K562 (cell line): Measurements from ENCODE around the gene PHTF2. TPM values are rescaled to one million over a fixed set of nuclear protein-coding genes. Genes with fewer than 3 reads are reported as not detected.
A peak's percentile ranks its signal among the peaks of the same experiment; 100 is the strongest.

Source experiments
- ATAC-seq: fragments of 200-7000 bp; cut with Tn5 transposase; 3 replicates; pipeline ENCODE4 v1.9.1; 2020; ENCODE audit warnings: moderate library complexity
- BruUV-seq: library from RNA; stranded (reverse); fragments of 400-500 nt; replicated peaks from 2 replicates; lab custom pipeline; 2021; lab: Mats Ljungman, UMichigan
- CTCF ChIA-PET: fragments of 300-600 bp; formaldehyde crosslinking; extraction: SDS; loops from one replicate; lab custom pipeline; 2021; ENCODE audit warnings: low intra/inter-chr PET ratio; lab: Yijun Ruan, JAX
- POLR2A ChIA-PET: fragments of 300-600, 350-650 bp; sonication (Branson Sonifier 250); formaldehyde crosslinking; extraction: SDS; loops from one replicate; lab custom pipeline; 2021; ENCODE audit warnings: antibody characterized with exemption, inconsistent platforms; lab: Yijun Ruan, JAX
- DNase-seq, 4 experiments: peaks; one replicate each; pipeline versions ENCODE4 v3.0.0 to v3.0.0-alpha.2; 2011 to 2018; ENCODE audit warnings: low spot score in 3 of 4, mixed read lengths in 3 of 4; ENCODE audit errors: extremely low read depth in 1 of 4
- FAIRE-seq: peaks from 2 replicates; lab custom pipeline; 2011; peaks lifted over from hg19 to GRCh38; lab: Jason Lieb, UNC
- H2AFZ ChIP-seq: 2 replicates; pipeline ENCODE4 v1.6.0; 2011; ENCODE audit warnings: low read depth, low read length, control low read depth, inconsistent platforms
- H3K27ac ChIP-seq: fragments of 200-600 bp; 3 replicates; pipeline ENCODE4 v1.8.0; 2011; ENCODE audit warnings: low read depth, mild to moderate bottlenecking, control low read depth, inconsistent platforms, low read length, moderate library complexity, mixed read lengths; ENCODE audit errors: extremely low read depth
- H3K27me3 ChIP-seq, 2 experiments: fragments of 300-600 bp in 1 of 2; 2 replicates in 1 of 2; 3 replicates in 1 of 2; pipeline versions ENCODE4 v1.6.0 to v1.8.0; 2011; ENCODE audit warnings: inconsistent platforms in 2 of 2, low read length in 2 of 2, mild to moderate bottlenecking in 1 of 2, mixed read lengths in 1 of 2, moderate library complexity in 1 of 2; ENCODE audit not compliant: control insufficient read depth in 2 of 2, insufficient read depth in 2 of 2
- H3K36me3 ChIP-seq: fragments of 300-600 bp; 3 replicates; pipeline ENCODE4 v1.8.0; 2011; ENCODE audit warnings: mild to moderate bottlenecking, low read length, inconsistent platforms; ENCODE audit not compliant: control insufficient read depth, insufficient read depth
- H3K4me1 ChIP-seq, 2 experiments: fragments of 200-600 bp in 1 of 2; replicated peaks in 1 of 2; 2 replicates in 1 of 2; 3 replicates in 1 of 2; pipeline versions ENCODE4 v1.5.1 to v1.8.0; 2011; ENCODE audit warnings: inconsistent platforms in 2 of 2, low read length in 2 of 2, mild to moderate bottlenecking in 1 of 2, mixed read lengths in 1 of 2, moderate library complexity in 1 of 2; ENCODE audit not compliant: control insufficient read depth in 2 of 2, insufficient read depth in 2 of 2
- H3K4me2 ChIP-seq: 2 replicates; pipeline ENCODE4 v1.6.1; 2011; ENCODE audit warnings: low read length, control low read depth, inconsistent platforms, mixed read lengths; ENCODE audit not compliant: insufficient read depth
- H3K4me3 ChIP-seq: fragments of 200-600 bp; sonication (generic), shearing (Covaris generic); 2 replicates; pipeline ENCODE4 v1.5.1; 2016; ENCODE audit warnings: control low read depth, inconsistent platforms
- H3K79me2 ChIP-seq: fragments of 200-600 bp; 3 replicates; pipeline ENCODE4 v1.8.0; 2011; ENCODE audit warnings: low read length, inconsistent platforms; ENCODE audit not compliant: control insufficient read depth, insufficient read depth
- H3K9ac ChIP-seq, 2 experiments: 2 replicates each; pipeline versions ENCODE4 v1.6.0 to v1.6.1; 2011; ENCODE audit warnings: low read depth in 2 of 2, low read length in 2 of 2, control low read depth in 1 of 2, inconsistent platforms in 1 of 2, mild to moderate bottlenecking in 1 of 2, mixed read lengths in 1 of 2; ENCODE audit not compliant: insufficient read depth in 1 of 2
- H3K9me1 ChIP-seq: one replicate; pipeline ENCODE4 v1.6.0; 2011; ENCODE audit warnings: inconsistent platforms, mild to moderate bottlenecking, low read length, moderate library complexity; ENCODE audit not compliant: control insufficient read depth, insufficient read depth
- H3K9me3 ChIP-seq: replicated peaks from 2 replicates; pipeline ENCODE4 v1.5.1; 2011; ENCODE audit warnings: low read depth, low read length, inconsistent platforms; ENCODE audit not compliant: control insufficient read depth, insufficient read depth
- H4K20me1 ChIP-seq: replicated peaks from 2 replicates; pipeline ENCODE4 v1.6.1; 2011; ENCODE audit warnings: low read length, inconsistent platforms, mixed read lengths; ENCODE audit not compliant: control insufficient read depth, insufficient read depth
- E2F3 ChIP-seq: fragments of 250-450 bp; sonication (Bioruptor Pico); IDR thresholded peaks from 2 replicates; pipeline ENCODE4 v1.4.0; 2020; ENCODE audit warnings: mild to moderate bottlenecking
- MEIS2 ChIP-seq: fragments of 450-650 bp; IDR thresholded peaks from 2 replicates; pipeline ENCODE4 v1.6.1; 2014; ENCODE audit warnings: mild to moderate bottlenecking; ENCODE audit not compliant: partially characterized antibody
- PKNOX1 ChIP-seq: fragments of 450-650 bp; IDR thresholded peaks from 2 replicates; pipeline ENCODE4 v1.6.1; 2016
- RFX1 ChIP-seq: fragments of 450-650 bp; IDR thresholded peaks from 2 replicates; pipeline ENCODE4 v1.6.1; 2016; ENCODE audit warnings: mild to moderate bottlenecking, moderate library complexity
- TGIF2 ChIP-seq: sonication (generic); formaldehyde crosslinking; IDR thresholded peaks from 2 replicates; pipeline ENCODE4 v1.8.1; 2022; ENCODE audit warnings: mild to moderate bottlenecking, missing genetic modification reagents, moderate library complexity
- ZNF24 ChIP-seq: fragments of 450-650 bp; IDR thresholded peaks from 2 replicates; pipeline ENCODE4 v1.6.1; 2016
- WGBS: fragments of 100-300 bp; shearing (Covaris generic); methylation state at CpG from one replicate; pipeline ENCODE4 v1.1.6; 2016; ENCODE audit warnings: low coverage, mixed read lengths; ENCODE audit not compliant: insufficient coverage; ENCODE audit errors: missing lambda C conversion rate; 5-methylcytosine and 5-hydroxymethylcytosine counted together
- in situ Hi-C: fragments of 300-500 bp; cut with MboI; formaldehyde crosslinking; loops from 4 replicates; pipeline ENCODE4 v1.15.0; 2018; ENCODE audit warnings: inconsistent platforms, mixed read lengths
- intact Hi-C: fragments of 100-400 bp; cut with micrococcal nuclease; formaldehyde crosslinking; loops from 2 replicates; pipeline ENCODE4 v1.14.2; 2022
- polyA plus RNA-seq, 8 experiments: library from polyadenylated mRNA; depleted of rRNA in 4 of 8; stranded (reverse) in 5 of 8; unstranded in 3 of 8; fragments of >200 nt; fragmentation: Nextera tagmentation in 2 of 8; fragmentation: Illumina TruSeq in 1 of 8; extraction: Ambion mirVana in 2 of 8; extraction: Trizol in 1 of 8; gene quantifications; 2 replicates each; pipeline versions ENCODE4 v1.2.1 to v1.2.3, GENCODE V29; 2011 to 2014; ENCODE audit warnings: inconsistent platforms in 1 of 8, missing spikeins in 1 of 8
- total RNA-seq, 7 experiments: library from RNA; depleted of rRNA in 6 of 7; stranded (reverse); fragments of >200 nt in 6 of 7; fragmentation: Illumina TruSeq in 2 of 7; extraction: Trizol in 2 of 7; gene quantifications; 2 replicates each; pipeline versions ENCODE4 v1.2.1 to v1.2.3, GENCODE V29; 2011 to 2021; ENCODE audit warnings: low replicate concordance in 1 of 7
- TF ChIP-seq, protein P1 (sequence below): fragments of 450-650 bp; IDR thresholded peaks from 2 replicates; pipeline ENCODE4 v1.6.1; 2017; ENCODE audit warnings: mild to moderate bottlenecking, moderate library complexity
- TF ChIP-seq, protein P2 (sequence below): fragments of 450-650 bp; formaldehyde crosslinking; IDR thresholded peaks from 2 replicates; pipeline ENCODE4 v1.4.0; 2020; ENCODE audit warnings: mild to moderate bottlenecking, mixed read lengths

PHTF2 gene
- total and polyA plus RNA-seq, 9 of the 15 experiments (the other 6 are each of a cell fraction or from before 2014, with no cell fraction given) = 17.9 to 43.6 (median 25.4) TPM

DNA sequence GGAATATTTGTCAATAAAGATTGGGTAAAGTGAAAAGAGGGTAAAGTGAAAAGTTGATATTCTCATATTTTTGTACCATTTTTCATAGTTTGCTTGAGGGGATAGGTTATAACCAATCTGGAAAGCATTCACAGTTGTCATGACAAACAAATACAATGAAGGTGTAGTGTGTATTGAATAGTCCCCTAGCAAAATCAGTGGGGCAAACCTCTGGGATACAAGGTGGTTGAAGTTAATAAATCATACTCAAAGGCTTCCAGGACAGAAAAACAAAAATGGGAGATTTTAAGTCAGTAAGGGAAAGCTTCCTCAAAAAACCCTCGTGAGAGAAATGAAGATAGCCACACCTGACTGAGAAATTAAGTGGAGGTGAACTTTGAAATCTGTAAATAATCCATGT lies 39.4 kb downstream of the PHTF2 start:
- in situ Hi-C loops = no loop called here
- no peak overlapping the region; the same call in 2 of the 3 replicates for H3K27ac ChIP-seq
- FAIRE-seq (no peak), ATAC-seq (no peak), DNase-seq (no peak)
- no peaks in the 10 kb centered on the region for H3K9me3 ChIP-seq
- no peak overlapping the region for H2AFZ ChIP-seq
- H4K20me1 ChIP-seq = no peaks in the 10 kb centered on the region
- no peak overlapping the region for H3K4me3 ChIP-seq
- intact Hi-C loops = no loop called here
- BruUV-seq = no TSS peak
- peak; percentile 20; the same call in 1 of the 2 replicates for TF ChIP-seq PKNOX1
- no peak for TF ChIP-seq E2F3 (CRISPR knock-in tag)
- TF ChIP-seq, protein P1, sequence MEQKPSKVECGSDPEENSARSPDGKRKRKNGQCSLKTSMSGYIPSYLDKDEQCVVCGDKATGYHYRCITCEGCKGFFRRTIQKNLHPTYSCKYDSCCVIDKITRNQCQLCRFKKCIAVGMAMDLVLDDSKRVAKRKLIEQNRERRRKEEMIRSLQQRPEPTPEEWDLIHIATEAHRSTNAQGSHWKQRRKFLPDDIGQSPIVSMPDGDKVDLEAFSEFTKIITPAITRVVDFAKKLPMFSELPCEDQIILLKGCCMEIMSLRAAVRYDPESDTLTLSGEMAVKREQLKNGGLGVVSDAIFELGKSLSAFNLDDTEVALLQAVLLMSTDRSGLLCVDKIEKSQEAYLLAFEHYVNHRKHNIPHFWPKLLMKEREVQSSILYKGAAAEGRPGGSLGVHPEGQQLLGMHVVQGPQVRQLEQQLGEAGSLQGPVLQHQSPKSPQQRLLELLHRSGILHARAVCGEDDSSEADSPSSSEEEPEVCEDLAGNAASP = no peak
- TF ChIP-seq MEIS2 = peak; percentile 59
- TF ChIP-seq, protein P2, sequence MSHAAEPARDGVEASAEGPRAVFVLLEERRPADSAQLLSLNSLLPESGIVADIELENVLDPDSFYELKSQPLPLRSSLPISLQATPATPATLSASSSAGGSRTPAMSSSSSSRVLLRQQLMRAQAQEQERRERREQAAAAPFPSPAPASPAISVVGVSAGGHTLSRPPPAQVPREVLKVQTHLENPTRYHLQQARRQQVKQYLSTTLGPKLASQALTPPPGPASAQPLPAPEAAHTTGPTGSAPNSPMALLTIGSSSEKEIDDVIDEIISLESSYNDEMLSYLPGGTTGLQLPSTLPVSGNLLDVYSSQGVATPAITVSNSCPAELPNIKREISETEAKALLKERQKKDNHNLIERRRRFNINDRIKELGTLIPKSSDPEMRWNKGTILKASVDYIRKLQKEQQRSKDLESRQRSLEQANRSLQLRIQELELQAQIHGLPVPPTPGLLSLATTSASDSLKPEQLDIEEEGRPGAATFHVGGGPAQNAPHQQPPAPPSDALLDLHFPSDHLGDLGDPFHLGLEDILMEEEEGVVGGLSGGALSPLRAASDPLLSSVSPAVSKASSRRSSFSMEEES = no peak
- TF ChIP-seq TGIF2 (CRISPR knock-in tag) = no peak
- TF ChIP-seq ZNF24 = no peak
- peak; percentile 32; the same call in 1 of the 2 replicates for TF ChIP-seq RFX1
- no peak overlapping the region for H3K4me2 ChIP-seq
- ChIA-PET CTCF (no interaction called here), POLR2A (interaction anchor here (1.0 kb wide), 1 partner anchor 39 kb away, joined by 3 read pairs; the partner anchor contains the start of genes PHTF2 and TMEM60)
- peaks cover 90% of the 10 kb centered on the region for H3K79me2 ChIP-seq
- H3K4me1 ChIP-seq = peaks cover 4 to 26% of the 10 kb centered on the region in 2 experiments
- H3K9me1 ChIP-seq = no peaks in the 10 kb centered on the region
- WGBS = 0% methylated on average over 1 of the region's 1 CpG
- no peaks in the 10 kb centered on the region for H3K27me3 ChIP-seq
- no peak overlapping the region for H3K9ac ChIP-seq
- peaks cover 4% of the 10 kb centered on the region; the same call in 1 of the 3 replicates for H3K36me3 ChIP-seq
